Stimulated activated CD4-positive, alpha-beta T cell treated with anti-CD3 and anti-CD28 coated beads, Interleukin-12 subunit alpha, Interleukin-12 subunit beta, amount 100 ng/mL, for 48 hours (primary cell): ENCODE measurements around the gene ARL4C.
"Not testable (repeated sequence)": the region's sequence is repeated elsewhere in the genome, so short reads cannot be mapped to it uniquely, and the experiment has no call there.

ENCODE experiments used
- DNase-seq, 3 donors: peaks; one replicate each; pipeline ENCODE4 v3.0.0-alpha.2; 2020; ENCODE audit warnings: low read depth in 2 of 3, low spot score in 1 of 3

ARL4C gene

DNA sequence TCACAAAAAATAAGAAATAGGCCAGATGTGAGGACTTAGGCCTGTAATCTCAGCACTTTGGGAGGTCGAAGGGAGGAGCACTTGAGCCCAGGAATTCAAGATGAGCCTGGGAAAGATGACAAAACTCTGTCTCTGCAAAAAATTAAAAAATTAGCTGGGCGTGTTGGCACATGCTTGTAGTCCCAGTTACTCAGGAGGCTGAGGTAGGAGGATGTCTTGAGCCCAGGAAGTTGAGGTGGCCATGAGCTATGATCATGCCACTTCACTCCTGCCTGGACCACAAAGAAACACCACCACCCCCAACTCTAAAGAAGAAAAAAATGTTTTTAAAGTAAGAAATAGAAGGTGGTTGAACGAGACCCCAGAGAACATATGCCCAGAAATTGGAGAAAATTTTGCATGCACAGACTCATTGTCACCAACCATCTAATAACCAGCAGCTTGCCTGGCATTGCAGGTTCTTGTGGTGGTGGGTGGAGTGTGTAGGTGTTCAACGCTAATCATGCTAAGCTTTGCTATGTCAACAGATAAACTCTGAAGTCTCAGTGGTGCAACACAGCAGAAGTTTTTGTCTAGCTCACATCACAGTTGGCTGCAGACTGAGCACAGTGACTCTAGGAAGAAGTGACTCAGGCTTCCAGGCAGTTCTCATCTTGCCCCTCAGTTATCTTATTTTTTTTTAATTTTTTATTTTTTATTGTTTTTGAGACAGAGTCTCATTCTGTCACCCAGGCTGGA lies 18.6 kb downstream of the ARL4C start:
- DNase-seq: no peak

DNA sequence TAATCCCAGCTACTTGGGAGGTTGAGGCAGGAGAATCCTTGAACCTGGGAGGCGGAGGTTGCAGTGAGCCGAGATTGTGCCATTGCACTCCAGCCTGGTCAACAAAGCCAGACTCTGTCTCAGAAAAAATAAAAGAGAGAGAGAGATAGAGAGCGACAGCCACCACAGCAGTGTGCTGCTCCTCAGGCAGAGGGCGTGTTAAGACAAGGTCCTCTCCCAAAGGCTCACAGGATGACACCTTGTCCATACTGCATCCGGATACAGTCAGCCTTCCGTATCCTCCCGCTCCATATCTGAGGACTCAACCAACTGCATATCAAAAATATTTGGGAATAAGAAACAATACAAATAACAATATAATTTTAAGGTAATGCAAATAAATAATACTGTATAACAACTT lies 20.1 kb downstream of the ARL4C start:
- no peak for DNase-seq

DNA sequence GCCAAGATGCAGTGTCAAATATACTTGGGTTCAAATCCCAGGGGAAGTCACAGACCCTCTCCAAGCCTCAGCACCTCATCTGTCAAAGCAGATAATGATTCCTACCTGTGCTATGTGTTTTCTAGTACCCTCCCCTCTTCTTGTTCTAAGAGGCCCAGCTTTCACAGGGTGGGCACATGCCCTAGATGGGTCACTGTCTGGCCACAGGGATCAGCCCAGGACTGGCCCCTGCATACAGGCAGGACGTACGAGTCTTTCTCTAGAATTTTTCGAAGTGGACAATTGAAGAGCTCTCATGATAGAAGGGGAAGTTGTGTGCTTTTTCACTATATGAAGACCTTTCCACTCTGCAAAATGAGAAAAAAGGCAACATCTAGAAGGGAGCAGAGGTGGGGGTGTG lies 22.2 kb downstream of the ARL4C start:
- no peak for DNase-seq

DNA sequence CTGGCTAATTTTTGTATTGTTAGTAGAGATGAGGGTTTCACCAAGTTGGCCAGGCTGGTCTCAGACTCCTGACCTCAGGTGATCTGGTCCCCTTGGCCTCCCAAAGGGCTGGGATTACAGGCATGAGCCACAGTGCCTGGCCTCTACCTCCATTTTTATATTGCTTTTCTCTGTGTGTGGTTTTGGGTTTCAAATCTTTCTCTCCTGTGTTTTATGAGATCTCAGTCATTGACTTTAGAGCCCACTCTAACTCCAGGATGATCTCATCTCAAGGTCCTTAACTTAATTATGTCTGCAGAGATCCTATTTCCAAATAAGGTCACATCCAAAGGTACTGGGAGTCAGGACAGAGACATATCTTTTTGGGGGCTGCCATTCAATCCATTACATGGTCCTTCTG lies 24.7 kb downstream of the ARL4C start:
- DNase-seq: no peak

DNA sequence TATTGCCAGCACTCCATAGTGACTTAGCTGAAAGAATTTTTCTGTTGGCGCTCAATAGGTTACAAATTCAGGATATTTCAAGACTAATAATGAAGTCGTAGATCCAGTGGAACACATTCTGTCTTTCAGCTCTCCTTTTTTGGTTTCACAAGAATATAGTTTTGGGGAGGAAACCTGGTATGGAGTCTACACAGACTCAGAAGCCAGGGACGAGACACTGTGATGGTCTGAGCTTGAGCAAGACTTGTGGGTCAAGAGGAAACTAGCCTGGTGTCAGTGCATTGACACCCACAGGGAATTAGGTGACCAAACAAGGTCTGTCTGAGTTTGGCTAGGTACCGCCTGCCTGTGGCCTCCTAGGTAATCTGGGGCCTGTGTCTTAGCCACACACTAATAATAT lies 26.9 kb downstream of the ARL4C start:
- no peak for DNase-seq

DNA sequence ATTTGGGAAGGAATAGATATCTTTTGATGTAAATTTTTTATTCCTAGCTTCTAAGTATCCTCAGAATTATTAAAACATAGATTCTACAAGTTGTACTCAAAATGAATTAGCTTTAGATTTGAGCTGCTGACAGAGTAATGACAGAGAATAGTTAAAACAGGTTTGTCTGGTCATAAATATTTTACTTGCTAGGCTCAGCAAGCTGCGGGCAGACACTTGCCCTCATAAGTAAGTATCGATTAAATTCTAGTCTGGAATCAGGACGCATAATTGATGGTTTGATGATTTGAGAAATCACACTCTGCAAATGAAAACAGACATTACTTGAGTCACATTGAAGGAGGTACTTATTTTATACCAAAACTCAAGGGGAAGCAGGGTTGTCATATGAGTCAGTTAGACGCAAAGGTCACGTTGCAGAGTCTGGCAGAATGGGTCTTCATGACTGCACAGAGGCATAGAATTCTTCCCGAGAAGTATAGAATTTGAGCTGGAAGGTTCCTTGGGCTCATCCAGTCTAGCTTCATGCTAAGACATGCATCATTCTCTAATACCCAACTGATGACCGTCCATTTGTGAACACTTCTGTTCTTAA lies 27.5 kb downstream of the ARL4C start:
- DNase-seq: no peak

DNA sequence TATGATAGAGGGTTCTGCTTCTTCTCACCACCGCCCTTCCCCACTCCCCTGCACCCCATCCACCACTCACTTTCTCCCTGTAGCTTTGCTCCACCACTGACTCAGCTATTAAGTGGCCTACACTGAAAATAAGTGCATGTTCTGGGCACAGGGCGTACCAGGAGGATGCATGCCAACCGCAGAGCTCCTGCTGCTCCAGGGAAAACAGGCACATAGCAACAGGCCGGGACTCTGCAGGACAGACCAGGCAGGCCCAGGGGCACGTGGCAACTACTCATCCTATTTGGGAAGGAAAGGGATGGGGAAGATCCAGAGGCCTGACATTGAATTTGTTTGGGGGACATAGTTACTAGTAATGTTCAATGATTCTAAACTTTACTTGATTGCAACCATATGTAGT lies 28.4 kb downstream of the ARL4C start:
- no peak for DNase-seq

DNA sequence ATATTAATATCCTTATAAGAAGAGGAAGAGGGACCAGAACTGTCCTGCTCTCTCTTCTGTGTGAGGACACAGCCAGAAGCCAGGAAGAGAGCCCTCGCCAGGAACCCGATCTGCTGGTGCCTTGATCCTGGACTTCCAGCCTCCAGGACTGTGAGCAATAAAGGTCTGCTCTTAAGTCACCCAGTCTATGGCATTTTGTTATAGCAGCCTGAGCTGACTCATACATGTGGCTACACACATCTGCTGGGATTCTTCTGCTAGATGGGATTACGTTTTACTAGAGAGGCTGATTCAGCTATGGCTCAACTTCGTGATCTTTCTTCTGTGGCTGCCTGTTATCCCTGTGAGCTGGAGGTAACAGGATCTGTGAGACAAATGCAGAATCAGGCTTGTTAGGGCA lies 29.6 kb downstream of the ARL4C start:
- DNase-seq: no peak

DNA sequence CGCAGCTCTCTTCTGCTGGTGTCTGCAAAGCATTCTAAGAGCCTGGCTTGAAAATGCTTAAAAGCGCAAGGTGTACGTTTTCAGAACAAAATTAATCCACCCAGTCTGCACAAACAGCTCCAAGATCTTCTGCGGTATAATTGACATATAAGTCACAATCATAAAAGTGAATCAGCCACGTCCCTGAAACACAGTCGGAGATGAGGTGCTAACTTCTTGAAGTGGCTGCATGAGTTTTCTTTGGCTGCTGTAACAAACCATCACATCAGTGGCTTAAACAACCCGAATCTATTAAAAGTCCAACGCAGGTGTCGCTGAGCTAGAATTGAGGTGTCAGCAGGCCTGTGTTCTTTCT lies 32.6 kb downstream of the ARL4C start:
- no peak for DNase-seq

DNA sequence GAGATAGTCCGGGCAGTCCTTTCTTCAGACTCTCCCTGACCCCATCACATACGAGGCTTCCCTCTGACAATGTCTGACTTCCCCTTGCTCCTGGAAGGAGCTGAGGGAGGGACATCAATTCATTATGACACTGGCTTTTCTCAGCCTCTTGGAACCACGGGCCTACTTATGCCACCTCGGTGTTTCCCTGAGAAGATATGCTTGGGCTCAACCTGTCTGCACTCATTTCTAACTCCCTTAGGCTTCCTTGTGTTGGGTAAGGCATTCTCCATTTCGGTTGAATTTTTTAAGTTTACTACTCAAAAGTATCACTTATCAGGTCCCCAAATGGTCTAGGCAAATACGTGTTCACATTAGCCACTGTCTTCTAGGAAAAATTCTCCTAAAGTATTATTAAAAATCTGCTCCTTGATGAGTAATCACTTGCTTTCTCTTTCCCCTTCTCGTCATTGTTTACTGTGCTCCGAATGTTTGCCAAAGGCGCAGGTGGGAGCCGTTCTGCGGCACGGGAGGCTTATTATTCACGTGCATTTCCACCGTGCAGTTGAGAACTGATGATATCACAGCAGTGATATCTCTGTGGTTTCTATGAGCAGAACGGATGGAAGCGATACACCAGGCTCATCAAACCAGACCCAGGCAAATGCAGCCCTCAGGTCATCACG lies 33.1 kb downstream of the ARL4C start:
- DNase-seq: peak in 2 of 3 donors; percentile 47 to 71

DNA sequence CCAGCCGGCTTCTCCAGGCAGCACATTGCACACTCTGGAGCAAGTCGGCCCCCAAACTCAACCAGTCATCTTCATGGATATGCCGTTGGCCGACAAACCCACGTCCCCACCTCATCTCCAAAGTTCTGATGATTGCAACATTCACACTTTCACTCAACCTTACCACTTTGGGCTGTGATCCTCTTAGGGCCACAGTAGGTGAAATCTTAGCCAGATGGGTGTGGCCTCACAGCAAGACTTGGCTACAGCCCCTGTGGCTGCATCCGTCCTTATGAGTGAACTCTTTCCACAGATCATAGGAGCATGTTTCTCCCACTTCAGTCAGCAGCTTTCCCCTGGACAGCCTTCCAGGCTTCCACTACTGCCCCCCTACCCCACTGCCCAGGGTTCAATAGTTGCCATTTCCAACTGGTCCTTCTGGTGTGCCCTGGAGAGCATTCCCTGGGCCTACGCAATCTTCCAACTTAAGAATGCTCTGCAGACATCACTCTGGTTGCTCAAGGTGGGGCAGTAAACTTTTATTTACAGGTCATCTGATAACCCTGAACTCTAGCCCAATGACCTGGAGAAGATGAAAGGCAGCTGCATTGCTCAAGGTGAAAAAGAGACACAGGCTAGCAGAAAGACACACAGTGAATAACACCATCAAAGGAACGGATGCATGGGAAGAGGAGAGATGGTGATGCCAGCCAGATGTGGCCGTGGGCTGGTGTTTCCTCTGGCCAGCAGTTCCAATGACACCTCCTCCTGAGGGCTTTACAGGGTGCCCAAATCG lies 34.5 kb downstream of the ARL4C start:
- no peak for DNase-seq

DNA sequence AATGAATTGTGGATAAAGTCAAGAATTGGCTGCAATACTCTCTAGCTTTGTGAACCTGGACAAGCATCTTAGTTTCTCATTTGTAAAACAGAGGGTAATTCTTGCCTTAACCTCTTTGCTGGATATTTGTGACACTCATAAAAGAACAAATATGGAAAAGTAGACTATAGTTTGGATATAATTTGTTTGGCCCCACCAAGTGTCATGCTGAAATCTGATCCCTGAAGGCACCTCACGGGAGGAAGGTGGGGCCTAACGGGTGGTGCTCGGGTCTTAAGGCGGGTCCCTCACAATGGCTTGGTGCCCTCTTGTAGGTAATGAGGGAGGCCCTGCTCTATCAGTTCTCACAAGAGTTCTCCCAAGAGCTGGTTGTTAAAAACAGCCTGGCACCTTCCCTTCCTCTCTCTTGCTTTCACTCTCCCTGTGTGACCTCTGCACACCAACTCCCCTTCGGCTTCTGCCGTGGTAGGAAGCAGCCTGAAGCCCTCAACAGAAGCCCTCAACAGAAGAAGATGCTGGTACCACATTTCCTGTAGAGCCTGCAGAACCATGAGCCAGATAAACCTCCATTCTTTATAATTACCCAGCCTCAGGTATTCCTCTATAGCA lies 37.4 kb downstream of the ARL4C start:
- DNase-seq: no peak

DNA sequence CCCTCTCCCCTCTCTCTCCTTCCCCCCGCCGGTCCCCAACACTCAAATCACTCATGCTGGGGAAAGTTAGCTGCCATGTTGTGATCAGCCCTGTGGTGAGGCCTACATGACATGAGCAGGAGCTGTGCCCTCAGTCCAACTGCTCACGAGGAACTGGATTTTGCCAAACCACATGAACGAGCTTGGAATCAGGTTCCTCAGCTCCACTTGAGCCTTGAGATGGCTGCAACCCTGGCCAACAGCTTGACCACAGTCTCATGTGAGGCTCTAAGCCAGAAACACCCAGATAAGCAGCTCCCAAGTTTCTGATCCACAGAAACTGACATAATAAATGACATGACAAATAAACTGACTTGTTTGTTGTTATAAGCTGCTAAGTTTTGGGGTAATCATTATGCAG lies 38.4 kb downstream of the ARL4C start:
- DNase-seq: no peak

DNA sequence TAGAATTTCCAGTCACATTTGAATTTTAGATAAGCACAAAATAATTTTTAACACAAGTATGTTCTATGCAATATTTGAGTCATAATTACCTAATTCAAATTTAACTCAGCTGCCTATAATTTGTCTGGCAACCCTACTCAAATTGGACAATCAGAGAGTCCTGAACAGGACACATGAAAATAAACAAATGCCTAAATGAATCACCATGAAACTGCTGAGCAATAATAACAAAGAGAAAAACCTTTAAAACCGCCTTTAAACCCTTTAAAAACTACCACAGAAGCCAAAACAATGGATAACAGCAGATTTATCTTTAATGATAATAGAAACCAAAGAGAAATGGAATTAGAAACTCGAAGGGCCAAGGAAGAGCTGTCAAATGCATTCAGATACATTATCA lies 39.5 kb downstream of the ARL4C start:
- no peak for DNase-seq

DNA sequence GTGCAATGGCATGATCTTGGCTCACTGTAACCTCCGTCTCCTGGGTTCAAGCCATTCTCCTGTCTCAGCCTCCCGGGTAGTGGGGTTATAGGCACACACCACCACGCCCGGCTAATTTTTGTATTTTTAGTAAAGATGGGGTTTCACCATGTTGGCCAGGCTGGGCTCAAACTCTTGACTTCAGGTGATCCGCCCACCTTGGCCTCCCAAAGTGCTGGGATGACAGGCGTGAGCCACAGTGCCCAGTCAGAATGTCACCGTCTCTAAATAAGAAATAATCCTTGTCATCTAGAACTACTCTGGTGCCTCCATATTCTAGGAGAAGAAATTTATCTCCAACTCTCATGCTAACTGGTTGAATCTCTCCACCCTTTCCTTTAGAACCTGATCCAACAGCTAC lies 41.6 kb downstream of the ARL4C start:
- DNase-seq: not testable (repeated sequence)

DNA sequence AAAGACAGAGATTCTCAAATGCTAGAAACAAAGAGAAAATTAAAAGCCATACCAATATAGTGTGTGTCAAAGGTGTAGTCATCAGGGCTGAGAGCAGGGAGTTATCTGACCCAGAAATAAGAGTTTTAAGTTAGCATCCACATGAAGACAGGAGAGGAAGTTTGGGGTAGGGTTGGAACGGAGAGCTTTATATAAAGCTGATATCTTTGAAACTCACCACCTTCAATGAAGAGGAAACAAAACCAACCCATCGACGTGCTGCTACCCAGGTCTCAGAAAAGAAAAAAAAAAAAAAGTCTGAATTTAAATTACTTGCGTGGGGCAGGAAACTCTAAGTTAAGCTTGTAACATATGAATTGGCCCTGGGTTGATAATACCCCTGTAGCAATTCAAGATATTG lies 42.4 kb downstream of the ARL4C start:
- no peak for DNase-seq

DNA sequence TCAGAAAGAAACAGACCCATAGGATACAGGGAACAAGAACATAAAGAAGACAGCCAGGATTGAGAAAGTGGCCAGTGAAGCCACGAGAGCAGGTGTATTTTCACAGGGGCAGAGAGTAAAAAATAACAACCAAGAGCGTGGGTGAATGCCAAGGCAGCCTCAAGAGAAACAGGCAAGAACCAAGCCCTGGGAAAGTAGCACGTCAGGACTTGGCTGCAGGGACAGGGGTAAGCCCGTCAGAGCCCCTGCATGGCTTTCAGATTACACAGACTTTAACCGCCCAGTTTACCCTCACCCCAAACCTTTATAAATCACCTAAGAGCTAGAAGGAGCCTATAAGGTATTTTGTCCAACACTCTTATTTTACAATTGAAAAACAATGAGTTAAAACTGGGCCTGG lies 43.7 kb downstream of the ARL4C start:
- DNase-seq: no peak

DNA sequence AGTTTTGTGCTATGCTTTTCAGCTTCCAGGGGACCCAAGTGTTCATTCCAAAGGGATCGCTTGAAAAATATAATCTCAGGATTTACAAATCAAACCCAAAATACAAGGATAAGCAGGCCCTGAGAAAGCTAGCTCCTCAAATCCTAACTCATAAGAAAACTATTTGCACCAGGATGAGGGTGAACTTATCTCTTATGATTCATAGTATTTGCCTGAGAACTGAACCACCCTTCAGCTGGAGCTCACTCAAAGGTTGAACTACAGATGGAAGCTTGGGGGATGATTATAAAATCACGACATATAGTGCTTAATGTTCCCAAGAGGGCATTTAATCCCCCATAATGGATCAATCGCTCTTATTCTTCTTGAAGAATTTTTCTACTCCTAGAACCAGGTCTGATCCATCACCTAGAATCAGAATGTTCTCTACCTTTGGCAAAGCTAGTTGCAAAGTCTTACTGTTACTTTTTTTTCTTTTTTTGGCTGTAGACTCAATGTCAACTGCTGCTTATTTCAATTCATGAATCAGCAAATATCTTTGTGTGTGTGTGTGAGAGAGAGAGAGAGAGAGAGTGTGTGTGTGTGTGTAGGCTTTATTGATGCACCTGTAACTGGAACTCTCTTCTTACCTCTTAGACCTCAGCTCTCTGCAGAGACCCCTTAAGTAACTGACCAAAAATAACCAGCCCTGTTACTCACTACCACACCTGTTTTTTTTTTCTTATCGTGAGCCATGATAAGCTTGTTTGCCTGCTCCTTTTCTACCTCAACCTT lies 44.8 kb downstream of the ARL4C start:
- no peak for DNase-seq

DNA sequence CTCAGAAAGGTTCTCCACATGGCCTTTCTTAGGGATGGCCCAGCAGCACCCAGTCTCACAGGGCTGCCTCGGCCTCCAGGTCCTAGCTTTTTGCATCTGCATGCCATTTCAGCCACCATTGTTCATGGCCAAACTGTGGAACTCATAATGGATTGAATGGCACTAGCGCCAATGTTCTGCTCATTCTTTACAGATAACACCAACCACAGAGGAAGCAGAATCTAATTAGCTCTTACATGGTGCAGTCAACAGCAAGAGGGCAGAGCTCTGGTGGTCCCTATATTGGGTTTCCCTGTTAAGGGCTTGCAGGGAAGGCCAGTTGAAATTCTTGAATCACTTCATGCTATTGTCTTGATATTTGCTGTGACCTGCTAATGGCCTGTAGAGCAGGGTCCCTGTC lies 45.6 kb downstream of the ARL4C start:
- no peak for DNase-seq

DNA sequence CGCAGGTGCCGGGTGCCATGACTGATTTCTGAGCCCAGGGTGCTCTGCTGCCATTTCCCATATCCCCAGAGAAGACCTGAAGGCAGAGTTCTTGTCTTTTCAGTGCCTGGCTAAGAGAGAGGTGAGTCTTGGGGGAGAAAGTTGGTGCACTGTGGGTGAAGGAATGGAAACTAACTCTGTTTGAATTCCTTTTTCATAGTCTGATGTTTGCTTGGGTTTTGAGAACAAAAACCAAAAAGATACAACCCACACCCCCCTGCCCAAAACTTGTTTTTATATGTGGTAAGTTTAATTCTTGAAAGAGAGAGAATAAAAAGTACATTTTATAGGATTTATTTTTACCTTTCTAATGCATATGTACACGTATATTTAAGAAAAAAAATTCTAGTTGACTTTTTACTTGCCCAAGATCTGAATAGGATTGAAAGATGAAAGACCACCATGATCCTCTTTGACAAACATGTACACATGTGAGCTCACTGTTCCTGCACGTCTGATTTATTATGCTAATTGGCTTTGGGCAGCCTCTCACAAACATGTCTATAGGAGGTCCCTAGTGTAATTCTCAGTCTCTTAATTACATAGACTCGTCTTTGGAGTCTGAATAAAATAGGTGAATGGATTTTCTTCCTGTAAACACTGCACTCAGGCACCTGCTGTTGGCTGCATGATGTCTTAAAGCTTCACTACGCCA lies 46.3 kb downstream of the ARL4C start:
- DNase-seq: no peak
